ENCODE measurements around the gene ZC3H4. TPM values are rescaled to one million over a fixed set of nuclear protein-coding genes. Genes with fewer than 3 reads are reported as not detected.
A peak's percentile ranks its signal among the peaks of the same experiment; 100 is the strongest.
"Not testable (repeated sequence)": the region's sequence is repeated elsewhere in the genome, so short reads cannot be mapped to it uniquely, and the experiment has no call there.

ZC3H4 gene
- total RNA-seq, 1 donor from 2014 or later = 18.5 TPM

DNA sequence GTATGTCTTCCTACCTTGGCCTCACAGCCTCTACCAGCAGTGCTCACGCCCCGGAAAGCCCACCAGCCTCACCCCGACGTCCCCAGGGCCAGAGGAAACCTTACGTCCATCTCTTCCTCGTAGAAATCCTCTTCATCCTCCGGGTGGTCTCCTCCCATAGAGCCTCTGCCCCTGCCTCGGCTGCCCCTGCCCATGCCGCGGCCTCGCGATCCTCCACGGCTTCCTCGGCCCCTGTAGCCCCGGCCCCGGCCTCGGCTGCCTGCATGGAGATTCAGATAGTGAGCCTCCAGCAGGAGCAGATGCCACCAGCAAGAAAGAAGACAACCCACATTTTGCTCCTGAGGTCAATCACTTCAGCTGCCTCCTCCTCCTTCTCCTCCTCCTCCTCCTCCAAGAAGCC is 27.3 kb downstream of the ZC3H4 start:
- ATAC-seq (no peak), DNase-seq (ENCODE audit: low spot score) (no peak)

DNA sequence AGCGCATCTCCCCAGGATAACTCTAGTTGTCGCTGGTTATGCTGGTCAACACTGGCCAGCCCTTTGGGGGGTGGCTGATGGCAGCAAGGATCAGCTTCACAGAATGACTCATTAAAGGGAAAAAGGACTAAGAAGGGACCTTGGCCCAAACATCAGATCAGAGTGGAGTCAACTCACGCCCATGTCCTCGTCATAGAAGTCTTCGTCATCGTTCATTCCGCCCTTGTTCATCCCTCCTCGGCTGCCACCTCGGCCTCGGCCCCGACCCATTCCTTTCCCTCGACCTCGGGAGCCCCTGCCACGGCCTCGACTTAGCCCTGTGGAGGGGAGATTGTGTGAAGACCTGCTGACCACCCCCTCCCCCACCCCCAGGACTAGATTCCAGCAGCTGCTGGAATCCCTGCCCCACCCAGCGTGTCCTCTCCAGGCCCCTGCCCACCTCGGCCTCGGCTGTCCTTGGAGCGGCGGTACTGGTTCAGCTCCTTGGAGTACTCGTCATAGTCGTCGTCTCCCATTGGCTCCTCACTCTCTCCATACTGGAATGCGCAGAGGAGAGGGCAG is 28.6 kb downstream of the ZC3H4 start:
- no peak for DNase-seq (ENCODE audit: low spot score)
- ATAC-seq = no peak

DNA sequence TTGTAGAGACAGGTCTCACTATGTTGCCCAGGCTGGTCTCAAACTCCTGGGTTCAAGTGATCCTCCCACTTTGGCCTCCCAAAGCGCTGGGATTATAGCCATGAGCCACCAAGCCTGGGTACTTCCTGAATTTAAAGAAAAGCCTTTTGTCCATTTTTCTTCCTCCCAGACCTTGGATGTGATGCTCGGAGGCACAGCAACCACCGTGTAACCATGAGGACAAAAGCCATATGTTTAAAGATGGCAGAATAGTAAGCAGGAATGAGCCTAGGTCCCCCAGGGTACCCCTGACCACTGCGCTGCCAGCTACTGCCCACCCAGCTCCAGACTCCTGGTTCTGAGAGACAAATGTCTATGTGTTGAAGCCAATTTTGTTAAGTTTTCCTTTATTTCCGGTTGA is 31.1 kb downstream of the ZC3H4 start:
- DNase-seq (ENCODE audit: low spot score) (no peak), ATAC-seq (no peak)

- ATAC-seq = no peak
- no peak for DNase-seq (ENCODE audit: low spot score)
Measured at GRCh38 chr19:47081095-47081494, 32.5 kb downstream of the ZC3H4 start.

DNA sequence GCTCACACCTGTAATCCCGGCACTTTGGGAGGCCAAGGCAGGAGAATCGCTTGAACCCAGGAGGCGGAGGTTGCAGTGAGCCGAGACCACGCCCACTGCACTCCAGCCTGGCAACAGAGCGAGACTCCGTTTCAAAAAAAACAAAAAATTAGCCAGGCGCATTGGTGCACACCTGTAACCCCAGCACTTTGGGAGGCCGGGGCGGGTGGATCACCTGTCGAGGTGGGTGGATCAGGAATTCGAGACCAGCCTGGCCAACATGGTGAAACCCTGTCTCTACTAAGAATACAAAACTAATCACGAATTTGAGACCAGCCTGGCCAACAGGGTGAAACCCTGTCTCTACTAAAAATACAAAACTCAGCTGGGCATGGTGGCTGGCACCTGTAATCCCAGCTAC is 35.2 kb downstream of the ZC3H4 start:
- DNase-seq (ENCODE audit: low spot score); ATAC-seq: not testable (repeated sequence)

DNA sequence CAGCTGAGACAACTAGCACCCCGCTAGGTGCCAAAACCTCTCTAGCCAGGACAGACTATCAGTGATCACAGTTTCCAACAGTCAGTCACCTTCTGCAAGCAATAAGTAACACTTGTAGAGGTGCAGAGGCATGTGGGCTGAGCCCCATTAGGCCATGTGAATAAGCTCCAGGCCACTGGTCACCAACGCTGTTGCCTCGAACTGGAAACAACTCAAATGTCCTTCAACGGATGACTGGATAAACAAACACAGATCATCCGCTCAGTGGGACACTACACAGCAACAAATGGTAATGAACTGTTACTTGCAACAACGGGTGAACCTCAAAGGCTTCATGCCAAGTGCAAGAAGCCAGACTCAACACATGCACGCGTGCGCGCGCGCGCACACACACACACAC is 37.6 kb downstream of the ZC3H4 start:
- ATAC-seq = peak; percentile 9
- no peak for DNase-seq (ENCODE audit: low spot score)

DNA sequence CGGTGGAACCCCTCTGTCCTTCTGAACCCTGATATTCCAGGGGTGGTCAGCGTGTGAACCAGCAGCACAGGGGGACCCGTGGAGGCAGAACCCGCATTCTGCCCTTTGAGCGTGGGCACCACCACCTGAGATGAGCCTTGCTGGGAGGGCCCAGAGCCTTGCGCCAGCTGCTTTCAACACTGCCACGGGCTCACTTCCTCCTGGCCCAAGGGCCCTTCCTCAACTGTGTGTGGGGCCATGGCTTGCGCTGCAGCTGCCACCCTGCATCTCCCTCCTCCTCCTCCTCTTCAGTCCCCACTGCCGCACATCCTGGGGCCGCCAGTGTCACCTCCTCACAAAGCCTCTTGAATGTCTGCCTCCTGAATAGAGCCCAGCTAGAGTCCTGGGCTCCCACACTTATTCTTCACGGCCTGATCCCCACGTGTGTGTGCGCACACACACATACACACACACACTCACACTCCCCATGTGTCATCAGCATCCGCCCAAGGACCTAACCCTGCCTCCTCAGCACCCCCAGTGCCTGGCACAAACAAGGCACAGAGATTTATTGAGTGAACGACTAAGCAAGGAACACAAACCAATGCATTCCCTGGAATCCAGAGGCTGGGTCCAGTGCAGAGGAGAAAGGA is 38.3 kb downstream of the ZC3H4 start:
- no peak for ATAC-seq
- DNase-seq (ENCODE audit: low spot score) = no peak

DNA sequence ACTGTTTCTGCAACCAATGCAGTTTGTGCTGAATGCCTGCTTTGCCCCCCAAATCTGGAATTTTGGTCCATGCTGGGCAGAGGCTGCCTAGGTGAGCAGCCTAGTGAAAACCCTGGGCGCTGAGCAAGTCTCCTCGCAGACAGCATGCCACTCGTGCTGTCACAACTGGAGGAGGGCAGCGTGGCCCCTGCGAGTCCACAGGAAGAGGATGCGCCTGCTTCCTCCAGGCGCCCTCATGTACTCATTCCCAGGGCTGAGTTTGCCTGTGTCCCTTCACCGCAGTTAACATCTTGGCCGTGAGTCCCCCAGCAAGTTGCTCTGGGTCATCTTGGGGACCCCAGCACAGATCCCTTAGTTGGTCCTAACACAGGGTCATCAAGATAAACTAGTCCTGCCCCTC is 39.0 kb downstream of the ZC3H4 start:
- no peak for ATAC-seq
- no peak for DNase-seq (ENCODE audit: low spot score)

- ATAC-seq (no peak), DNase-seq (ENCODE audit: low spot score) (no peak)
Measured at GRCh38 chr19:47073574-47073973, 40.0 kb downstream of the ZC3H4 start.

DNA sequence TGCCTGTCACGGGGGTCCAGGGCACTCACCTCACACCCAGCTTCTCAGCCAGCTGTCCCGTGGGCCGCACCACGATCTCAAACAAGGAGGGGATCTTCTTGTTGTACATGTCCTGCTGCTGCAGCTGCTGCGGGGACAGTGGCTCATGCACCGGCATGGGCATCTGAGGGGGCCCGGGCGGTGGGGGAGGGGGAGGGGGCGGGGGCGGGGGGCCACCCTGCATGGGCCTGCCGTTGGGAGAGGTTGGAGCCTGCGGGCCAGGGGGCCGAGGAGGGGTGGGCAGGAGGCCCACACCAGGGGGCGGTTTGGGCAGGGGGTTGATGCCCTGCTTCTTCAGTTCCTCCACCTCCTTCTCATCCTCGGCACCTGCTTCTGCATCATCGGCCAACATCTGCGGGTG is 41.3 kb downstream of the ZC3H4 start:
- DNase-seq (ENCODE audit: low spot score) (no peak), ATAC-seq (no peak)

- ATAC-seq (no peak), DNase-seq (ENCODE audit: low spot score) (no peak)
Measured at GRCh38 chr19:47071731-47072130, 41.8 kb downstream of the ZC3H4 start.

GRCh38 chr19:47070756-47071155 is 42.8 kb downstream of the ZC3H4 start:
- ATAC-seq (no peak), DNase-seq (ENCODE audit: low spot score) (no peak)

GRCh38 chr19:47069795-47070194 is 43.8 kb downstream of the ZC3H4 start:
- DNase-seq (ENCODE audit: low spot score) (no peak), ATAC-seq (no peak)

GRCh38 chr19:47068876-47069406 is 44.6 kb downstream of the ZC3H4 start:
- ATAC-seq (no peak), DNase-seq (ENCODE audit: low spot score) (no peak)

- DNase-seq (ENCODE audit: low spot score) (no peak), ATAC-seq (no peak)
Measured at GRCh38 chr19:47068246-47068645, 45.3 kb downstream of the ZC3H4 start.

DNA sequence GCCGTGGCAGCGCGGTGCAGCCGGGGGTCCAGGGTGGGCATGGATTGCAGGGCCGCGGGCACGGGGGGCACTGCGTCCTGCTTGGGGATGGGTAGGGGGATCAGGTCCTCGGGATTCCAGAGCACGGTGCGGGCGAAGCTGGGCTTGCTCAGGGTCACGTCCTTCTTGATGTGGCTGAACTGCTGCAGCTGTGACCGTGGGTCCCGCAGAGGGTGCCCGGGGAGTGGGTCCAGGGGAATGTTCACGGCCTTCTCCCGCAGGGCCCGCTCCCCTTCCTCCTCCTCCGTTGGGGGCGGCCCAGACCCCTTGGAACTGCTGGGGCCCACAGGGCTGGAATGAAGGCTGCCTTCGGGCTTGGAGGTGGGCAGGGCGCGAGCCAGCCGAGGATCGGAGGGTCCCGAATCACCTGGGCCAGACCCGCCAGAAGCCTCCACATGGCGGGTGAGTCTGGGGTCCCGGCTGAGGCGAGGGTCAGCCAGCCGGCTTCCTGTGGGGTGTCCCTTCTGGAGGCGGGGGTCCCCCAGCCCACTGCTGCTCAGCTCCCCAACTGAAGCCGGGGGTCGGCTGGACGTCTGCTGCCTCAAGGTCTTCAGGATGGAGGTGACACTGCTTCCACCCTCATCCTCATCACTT is 46.2 kb downstream of the ZC3H4 start:
- no peak for DNase-seq (ENCODE audit: low spot score)
- ATAC-seq = no peak

GRCh38 chr19:47066376-47067214 is 47.0 kb downstream of the ZC3H4 start:
- no peak for DNase-seq (ENCODE audit: low spot score)
- ATAC-seq = peak; percentile 9

DNA sequence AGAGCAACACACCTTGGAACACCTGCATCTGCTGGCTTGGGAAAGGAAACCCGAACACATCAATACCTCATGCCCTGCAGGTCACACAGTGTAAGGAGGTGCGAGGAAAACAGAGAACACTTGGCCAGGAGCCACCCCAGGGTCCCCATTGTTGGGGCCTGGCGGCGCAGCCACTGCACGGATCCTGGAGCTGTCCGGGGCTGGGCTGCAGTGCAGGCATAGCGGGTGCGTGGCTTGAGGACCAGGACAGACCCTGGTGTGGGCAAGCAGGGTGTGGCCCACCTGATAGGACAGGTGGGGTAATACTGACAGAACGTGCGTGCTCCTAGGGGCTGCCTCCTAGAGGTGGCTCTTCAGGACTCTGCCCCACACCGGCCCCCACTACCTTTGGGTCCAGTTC is 48.3 kb downstream of the ZC3H4 start:
- ATAC-seq = peak; percentile 11
- no peak for DNase-seq (ENCODE audit: low spot score)

DNA sequence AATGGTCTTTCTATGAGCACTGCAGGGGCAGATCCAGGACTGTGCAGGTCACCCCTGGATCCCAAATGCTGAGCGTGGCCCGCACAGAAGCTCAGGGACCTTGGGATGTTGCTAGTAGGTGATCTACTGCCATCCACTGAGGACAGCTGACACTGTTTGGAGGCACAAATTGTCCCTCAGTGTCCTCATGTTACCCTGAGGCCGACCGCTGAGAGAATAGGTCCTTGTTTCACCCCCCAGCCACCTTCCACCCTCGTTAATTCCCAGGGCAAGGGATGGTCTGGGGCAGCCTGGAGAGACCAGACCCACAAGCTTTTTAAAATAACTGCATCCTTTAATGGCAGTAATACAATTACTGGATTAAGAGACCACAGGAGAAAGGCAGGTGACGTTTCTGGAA is 49.7 kb downstream of the ZC3H4 start:
- ATAC-seq = no peak
- DNase-seq (ENCODE audit: low spot score) = no peak

DNA sequence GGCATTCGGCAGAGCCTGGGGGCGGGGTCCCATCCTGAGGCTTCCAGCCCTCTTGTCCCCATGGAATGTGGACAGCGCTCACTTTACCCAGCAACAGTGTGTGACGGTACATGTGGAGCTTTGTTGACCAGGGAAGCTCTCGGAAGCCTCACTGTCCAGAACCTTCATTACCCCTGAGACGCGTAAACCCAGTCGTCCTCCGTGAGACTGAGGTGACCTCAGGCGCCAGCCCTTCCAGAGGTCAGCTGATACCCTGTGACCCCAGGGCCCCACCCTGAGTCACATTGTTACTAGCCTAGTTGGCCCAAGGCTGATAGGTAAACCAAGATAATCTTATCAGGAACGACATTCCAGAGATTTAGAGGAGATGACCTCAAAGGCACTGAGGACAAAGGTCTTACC is 55.0 kb downstream of the ZC3H4 start:
- peak; percentile 13 for ATAC-seq
- DNase-seq (ENCODE audit: low spot score) = no peak

GRCh38 chr19:47057328-47057727 is 56.2 kb downstream of the ZC3H4 start:
- DNase-seq (ENCODE audit: low spot score) (no peak), ATAC-seq (no peak)

DNA sequence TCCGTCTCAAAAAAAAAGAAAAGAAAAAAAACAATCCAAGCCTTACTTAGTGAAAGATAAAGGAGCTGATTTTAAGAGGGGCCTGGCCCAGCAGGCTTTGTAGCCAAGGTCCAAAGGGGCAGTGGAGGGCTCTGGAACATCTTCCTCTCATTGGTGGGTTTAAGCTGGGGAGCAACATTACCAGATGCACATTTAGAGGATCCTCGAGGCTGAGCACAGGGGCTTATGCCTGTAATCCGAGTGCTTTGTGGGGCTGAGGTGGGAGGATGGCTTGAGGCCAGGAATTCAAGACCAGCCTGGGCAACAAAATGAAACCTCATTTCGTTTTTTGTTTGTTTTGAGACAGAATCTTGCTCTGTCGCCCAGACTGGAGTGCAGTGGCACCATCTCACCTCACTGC is 57.2 kb downstream of the ZC3H4 start:
- ATAC-seq (no peak), DNase-seq (ENCODE audit: low spot score) (no peak)
